CD4-positive, alpha-beta T cell treated with Interleukin-15 for 4 hours (primary cell): ENCODE measurements around the gene WFIKKN2.
"Not testable (repeated sequence)": the region's sequence is repeated elsewhere in the genome, so short reads cannot be mapped to it uniquely, and the experiment has no call there.

Source experiments
- DNase-seq: peaks from one replicate; pipeline ENCODE4 v3.0.0-alpha.2; 2020; ENCODE audit warnings: low spot score

Gene WFIKKN2

DNA sequence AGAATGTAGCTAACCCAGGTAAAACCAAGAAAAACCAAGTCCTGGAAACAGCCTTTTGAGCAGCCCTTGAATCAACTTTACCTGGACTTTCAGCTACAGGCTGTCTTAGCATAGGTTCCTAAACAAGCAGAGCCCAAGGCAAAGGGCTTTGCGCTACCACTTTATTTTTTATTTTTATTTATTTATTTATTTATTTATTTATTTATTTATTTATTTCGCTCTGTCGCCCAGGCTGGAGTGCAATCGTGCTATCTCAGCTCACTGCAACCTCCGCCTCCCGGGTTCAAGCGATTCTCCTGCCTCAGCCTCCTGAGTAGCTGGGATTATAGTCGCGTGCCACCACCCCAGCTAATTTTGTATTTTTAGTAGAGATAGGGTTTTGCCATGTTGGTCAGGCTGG is 41.7 kb downstream of the WFIKKN2 start:
- DNase-seq, result not testable (repeated sequence)

GRCh38 chr17:50877838-50878237 is 42.5 kb downstream of the WFIKKN2 start:
- DNase-seq, result no peak

GRCh38 chr17:50879086-50879485 is 43.7 kb downstream of the WFIKKN2 start:
- DNase-seq, result no peak

DNA sequence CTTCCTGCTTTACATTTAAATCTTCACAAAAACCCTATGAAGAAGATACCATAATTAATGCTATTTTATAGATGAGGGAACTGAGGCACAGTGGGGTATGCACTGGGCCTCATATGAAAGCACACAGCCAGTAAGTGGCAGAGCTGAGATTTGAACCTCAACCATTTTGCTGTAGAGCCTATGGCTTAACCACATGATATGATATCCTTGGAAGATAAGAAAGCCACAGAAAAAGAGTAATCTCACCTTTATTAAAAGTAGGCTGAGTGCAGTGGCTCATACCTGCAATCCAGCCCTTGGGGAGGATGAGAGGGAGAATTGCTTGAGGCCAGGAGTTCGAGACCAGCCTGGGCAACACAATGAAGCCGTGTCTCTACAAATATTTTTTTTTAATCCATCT is 45.8 kb downstream of the WFIKKN2 start:
- no peak for DNase-seq

DNA sequence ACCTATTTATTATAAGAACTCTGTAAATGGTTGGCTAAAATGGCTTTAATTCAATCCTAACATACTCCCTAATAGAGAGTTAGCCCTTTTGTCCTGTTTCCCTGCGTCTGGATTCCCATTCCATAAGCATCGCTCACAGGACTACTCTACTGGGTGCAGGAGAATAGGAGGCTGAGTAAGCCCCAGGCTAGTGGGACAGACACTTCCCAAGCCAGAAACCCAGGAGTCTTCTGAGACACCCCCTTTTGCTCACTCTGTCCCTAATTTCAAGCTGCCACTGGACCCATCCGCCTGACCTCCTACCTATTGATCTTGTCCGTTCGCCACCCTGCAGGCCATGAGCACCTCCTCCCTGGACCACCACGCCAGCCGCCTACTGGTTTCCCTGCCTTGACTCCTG is 47.5 kb downstream of the WFIKKN2 start:
- DNase-seq, result no peak

DNA sequence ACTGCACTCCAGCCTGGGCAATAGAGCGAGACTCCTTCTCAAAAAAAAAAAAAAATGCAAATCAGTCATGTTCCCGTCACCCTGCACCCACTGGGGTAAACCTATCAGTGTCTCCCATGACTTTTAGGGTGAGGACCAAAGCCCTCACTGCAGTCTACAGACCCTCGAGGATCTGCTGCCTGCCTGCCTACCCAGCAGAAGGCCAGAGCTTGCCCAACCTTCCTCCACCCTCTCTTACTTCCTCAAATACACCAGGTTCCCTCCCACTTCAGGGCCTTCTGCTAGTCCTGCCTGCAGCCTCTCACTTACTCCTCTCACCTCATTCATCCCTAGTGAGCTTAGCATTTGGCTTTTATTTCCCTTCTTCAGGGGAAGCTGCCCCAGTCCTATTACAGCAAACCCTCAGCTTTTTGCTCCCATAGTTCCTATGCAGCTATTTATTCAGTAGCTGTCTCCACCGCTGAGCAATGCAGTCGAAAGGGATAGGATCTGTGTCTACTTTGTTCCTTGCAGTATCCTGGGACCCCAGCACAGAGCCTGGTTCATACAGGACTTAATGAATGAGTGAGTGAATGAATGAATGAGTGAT is 48.6 kb downstream of the WFIKKN2 start:
- no peak for DNase-seq

GRCh38 chr17:50884439-50885311 is 49.3 kb downstream of the WFIKKN2 start:
- no peak for DNase-seq

DNA sequence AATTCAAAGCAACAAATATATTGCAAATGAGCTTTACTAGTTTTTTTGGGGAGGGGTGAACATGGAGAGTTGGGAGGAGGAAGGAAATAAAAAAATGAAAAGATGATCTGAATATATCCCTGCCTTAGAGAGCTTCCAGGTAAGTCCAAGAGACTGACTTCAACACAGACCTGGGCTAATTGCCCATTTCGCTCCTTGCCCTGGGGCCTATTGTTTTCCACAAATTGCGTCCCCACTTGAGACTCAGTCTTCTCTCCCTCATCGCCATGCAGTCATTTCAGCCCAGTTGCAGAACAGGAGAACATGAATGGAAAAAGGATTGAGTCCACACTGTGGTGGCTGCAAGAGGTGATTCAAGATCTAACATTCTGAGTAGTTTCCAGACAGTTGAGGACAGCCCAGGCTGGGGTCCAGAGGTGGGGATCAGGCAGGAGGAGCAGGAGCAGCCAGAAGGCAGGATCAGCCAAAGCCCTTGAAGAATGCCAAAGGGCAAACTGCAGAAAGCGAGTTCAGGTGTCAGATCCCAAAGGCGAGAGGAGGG is 52.4 kb downstream of the WFIKKN2 start:
- no peak for DNase-seq

DNA sequence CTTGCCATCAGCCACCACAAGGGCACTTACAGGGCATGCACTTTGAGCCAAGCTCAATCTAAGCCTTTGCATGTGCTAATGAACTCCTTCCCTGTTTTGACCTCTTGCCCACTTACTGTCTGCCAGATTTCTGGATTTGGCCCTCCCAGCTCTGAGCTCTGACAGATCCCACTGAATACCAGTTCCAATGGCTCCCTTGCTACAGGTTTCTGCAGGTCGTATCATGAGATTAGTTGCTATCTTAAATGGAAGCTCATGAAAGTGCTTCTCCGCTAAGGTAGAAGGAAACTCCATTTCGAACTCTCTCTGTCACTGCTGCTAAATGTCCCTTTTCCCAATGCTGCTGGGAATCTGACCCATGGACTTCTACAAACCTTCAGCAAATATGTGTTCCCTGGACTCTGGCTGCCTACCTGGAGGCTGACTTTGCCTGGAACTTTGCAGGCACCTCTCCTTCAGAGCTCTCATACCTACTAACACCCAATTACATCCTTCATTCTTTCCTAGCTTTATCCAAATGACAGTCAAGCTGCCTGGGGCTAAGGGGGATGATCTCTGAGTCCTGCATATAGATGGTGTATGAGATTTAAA is 54.2 kb downstream of the WFIKKN2 start:
- no peak for DNase-seq

DNA sequence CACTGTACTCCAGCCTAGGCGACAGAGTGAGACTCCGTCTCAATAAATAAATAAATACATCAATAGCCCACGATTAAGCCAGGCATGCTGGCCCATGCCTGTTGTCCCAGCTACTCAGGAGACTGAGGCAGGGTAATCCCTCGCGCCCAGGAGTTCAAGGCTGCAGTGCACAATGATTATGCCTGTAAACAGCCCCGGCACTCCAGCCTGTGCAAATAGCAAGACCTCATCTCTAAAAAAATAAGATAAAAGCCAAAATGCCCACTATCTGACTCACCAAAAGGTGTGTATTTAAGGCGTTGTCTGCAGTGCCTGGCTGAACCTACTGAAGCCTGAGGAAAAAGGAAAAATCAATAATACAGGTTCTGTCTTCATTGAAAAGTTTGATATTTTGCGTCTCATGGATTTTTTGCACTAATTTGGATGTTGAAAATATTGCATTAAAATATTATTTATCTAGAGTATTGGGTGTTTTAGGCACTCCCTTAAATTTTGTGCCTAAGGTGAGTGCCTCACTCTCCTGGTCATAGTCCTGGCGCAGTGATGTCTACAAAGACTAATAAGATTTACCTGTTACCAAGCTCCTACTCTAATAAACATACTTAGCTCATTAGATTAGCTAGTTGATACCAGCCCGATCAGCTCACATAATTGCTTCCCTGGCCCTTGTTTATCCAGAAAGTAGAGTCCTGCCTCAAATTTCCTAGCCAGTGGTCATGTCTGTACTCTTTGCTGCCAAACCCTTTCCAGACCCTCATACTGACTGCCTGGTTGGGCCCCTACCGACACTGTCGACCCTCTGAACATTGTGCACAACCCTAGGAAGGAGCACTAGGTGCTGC is 55.5 kb downstream of the WFIKKN2 start:
- DNase-seq, result no peak

- no peak for DNase-seq
These were observed 56.2 kb downstream of the WFIKKN2 start for GRCh38 chr17:50891577-50891989.
